ENCODE data around the gene FOXI1. TPM values are rescaled to one million over a fixed set of nuclear protein-coding genes. Genes with fewer than 3 reads are reported as not detected.

FOXI1 gene
- total RNA-seq, 2 donors from 2014 or later, result 0.16 TPM; not detected in 1

GRCh38 chr5:170154297-170154696 is 48.6 kb downstream of the FOXI1 start:
- Histone ChIP-seq H3K4me1 (no peaks in the 10 kb centered on the region), H3K27me3 (no peaks in the 10 kb centered on the region), H3K4me3 (no peak overlapping the region), H3K36me3 (no peaks in the 10 kb centered on the region), H3K9me3 (no peaks in the 10 kb centered on the region), H3K27ac (no peak overlapping the region), H3K9ac (ENCODE audit: low read depth in 2 of 2, low read length in 2 of 2) (no peak overlapping the region)
- intact Hi-C loops (cut with DNase I), result no loop called here
- TF ChIP-seq, protein P1, sequence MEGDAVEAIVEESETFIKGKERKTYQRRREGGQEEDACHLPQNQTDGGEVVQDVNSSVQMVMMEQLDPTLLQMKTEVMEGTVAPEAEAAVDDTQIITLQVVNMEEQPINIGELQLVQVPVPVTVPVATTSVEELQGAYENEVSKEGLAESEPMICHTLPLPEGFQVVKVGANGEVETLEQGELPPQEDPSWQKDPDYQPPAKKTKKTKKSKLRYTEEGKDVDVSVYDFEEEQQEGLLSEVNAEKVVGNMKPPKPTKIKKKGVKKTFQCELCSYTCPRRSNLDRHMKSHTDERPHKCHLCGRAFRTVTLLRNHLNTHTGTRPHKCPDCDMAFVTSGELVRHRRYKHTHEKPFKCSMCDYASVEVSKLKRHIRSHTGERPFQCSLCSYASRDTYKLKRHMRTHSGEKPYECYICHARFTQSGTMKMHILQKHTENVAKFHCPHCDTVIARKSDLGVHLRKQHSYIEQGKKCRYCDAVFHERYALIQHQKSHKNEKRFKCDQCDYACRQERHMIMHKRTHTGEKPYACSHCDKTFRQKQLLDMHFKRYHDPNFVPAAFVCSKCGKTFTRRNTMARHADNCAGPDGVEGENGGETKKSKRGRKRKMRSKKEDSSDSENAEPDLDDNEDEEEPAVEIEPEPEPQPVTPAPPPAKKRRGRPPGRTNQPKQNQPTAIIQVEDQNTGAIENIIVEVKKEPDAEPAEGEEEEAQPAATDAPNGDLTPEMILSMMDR (IDR thresholded peaks at IDR 0.05), result no peak
- DNase-seq, result no peak

- intact Hi-C loops (cut with DNase I), result no loop called here
These were observed 49.0 kb downstream of the FOXI1 start for GRCh38 chr5:170154744-170155143.

DNA sequence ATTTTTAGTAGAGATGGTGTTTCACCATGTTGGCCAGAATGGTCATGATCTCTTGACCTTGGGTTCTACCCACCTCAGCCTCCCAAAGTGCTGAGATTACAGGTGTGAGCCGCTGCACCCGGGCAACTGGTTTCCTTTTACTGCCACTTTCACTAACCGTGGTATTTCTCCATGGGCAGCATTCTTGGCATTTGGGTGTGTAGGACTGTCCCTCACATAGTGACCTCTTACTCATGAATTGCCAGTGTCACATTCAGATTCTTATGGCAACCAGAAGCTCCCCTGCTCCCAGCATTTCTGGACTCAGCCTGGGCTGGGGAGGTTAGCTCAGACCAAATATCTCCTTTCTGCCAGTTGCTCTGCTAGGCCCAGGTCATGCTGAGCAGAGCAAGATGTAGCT is 50.1 kb downstream of the FOXI1 start:
- Histone ChIP-seq H3K27ac (no peak overlapping the region), H3K9me3 (no peaks in the 10 kb centered on the region), H3K36me3 (no peaks in the 10 kb centered on the region), H3K27me3 (no peaks in the 10 kb centered on the region), H3K9ac (ENCODE audit: low read depth in 2 of 2, low read length in 2 of 2) (no peak overlapping the region), H3K4me3 (no peak overlapping the region), H3K4me1 (no peaks in the 10 kb centered on the region)
- TF ChIP-seq, protein P1 (IDR thresholded peaks at IDR 0.05), result no peak
- no peak for DNase-seq
- intact Hi-C loops (cut with DNase I), result no loop called here

More at GRCh38 chr5:170154744-170155143, 49.0 kb downstream of the FOXI1 start:
- no peak overlapping the region for H3K27ac ChIP-seq
- H3K4me1 ChIP-seq, result no peaks in the 10 kb centered on the region
- TF ChIP-seq, protein P1 (IDR thresholded peaks at IDR 0.05), result no peak
- DNase-seq, result no peak
- H3K4me3 ChIP-seq, result no peak overlapping the region
- no peaks in the 10 kb centered on the region for H3K9me3 ChIP-seq
- H3K27me3 ChIP-seq, result no peaks in the 10 kb centered on the region
- H3K36me3 ChIP-seq, result no peaks in the 10 kb centered on the region
- no peak overlapping the region for H3K9ac ChIP-seq (ENCODE audit: low read depth in 2 of 2, low read length in 2 of 2)

- intact Hi-C loops (cut with DNase I), result no loop called here
- TF ChIP-seq, protein P1 (IDR thresholded peaks at IDR 0.05), result no peak
These were observed 53.5 kb downstream of the FOXI1 start for GRCh38 chr5:170159101-170159698.

More at GRCh38 chr5:170159101-170159698, 53.5 kb downstream of the FOXI1 start:
- Histone ChIP-seq H3K27me3 (no peaks in the 10 kb centered on the region), H3K36me3 (no peaks in the 10 kb centered on the region), H3K9ac (ENCODE audit: low read depth in 2 of 2, low read length in 2 of 2) (no peak overlapping the region), H3K9me3 (no peaks in the 10 kb centered on the region), H3K4me1 (no peaks in the 10 kb centered on the region), H3K27ac (no peak overlapping the region), H3K4me3 (no peak overlapping the region)
- DNase-seq, result no peak

Other genes with a start within 250 kb of the FOXI1 start
- gene INSYN2B, start 125.4 kb upstream of the FOXI1 start, total RNA-seq, result not detected
- not detected for gene C5orf58, start 127.1 kb downstream of the FOXI1 start, total RNA-seq
- gene LCP2, start 191.9 kb downstream of the FOXI1 start, total RNA-seq, result 10 to 100 TPM in 1 of 2 donors, 1 to 10 TPM in 1; 8.0 to 13.4 TPM